Esophagus squamous epithelium (tissue), 4 donors: Measurements from ENCODE around the gene C1orf174.

Experiments used
- POLR2A ChIP-seq, 4 donors: fragments of 450-650 bp; IDR thresholded peaks; one replicate each; pipeline ENCODE4 v1.6.1; 2017; ENCODE audit warnings: antibody characterized with exemption in 4 of 4, mild to moderate bottlenecking in 4 of 4, moderate library complexity in 3 of 4
- TF ChIP-seq, protein P1 (sequence below), 6 experiments: fragments of 450-650 bp in 4 of 6; fragments of 200-600 bp in 2 of 6; sonication (generic) in 2 of 6; IDR thresholded peaks; one replicate each; pipeline ENCODE4 v1.5.1; 2016 to 2019; ENCODE audit warnings: antibody characterized with exemption in 6 of 6, mild to moderate bottlenecking in 4 of 6, moderate library complexity in 4 of 6

DNA sequence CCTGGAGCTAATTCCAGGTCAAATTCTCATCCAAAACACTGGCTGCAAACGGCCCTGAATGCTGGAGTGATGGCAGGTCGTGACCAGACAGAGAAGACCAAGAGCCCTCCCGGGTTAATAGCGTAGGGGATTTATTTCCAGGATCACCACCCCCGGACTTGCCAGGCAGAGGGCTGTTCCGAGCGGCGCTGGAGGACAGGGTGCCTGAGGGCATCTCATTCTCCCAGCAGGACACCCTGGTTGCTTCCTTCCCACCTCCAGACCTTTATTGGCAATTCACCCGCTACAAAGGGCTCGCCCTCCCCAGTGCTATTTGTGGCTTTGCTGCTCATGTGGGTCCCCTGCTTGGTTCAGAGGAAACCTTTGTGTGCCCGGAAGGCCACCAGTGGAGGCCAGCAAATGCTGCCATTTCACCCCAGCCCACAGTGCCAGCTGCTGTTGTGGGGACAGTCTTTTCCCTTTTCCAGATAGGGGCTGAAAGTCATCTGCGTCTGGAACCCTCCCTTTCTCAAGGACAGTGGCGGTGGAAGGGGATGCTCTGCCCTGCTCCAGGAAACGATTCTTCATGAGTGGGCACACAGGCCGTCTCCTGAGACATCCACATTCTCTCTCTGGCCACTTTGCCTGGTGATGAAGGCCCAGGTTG, 19.0 kb upstream of the C1orf174 start:
- TF ChIP-seq, protein P1, sequence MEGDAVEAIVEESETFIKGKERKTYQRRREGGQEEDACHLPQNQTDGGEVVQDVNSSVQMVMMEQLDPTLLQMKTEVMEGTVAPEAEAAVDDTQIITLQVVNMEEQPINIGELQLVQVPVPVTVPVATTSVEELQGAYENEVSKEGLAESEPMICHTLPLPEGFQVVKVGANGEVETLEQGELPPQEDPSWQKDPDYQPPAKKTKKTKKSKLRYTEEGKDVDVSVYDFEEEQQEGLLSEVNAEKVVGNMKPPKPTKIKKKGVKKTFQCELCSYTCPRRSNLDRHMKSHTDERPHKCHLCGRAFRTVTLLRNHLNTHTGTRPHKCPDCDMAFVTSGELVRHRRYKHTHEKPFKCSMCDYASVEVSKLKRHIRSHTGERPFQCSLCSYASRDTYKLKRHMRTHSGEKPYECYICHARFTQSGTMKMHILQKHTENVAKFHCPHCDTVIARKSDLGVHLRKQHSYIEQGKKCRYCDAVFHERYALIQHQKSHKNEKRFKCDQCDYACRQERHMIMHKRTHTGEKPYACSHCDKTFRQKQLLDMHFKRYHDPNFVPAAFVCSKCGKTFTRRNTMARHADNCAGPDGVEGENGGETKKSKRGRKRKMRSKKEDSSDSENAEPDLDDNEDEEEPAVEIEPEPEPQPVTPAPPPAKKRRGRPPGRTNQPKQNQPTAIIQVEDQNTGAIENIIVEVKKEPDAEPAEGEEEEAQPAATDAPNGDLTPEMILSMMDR (IDR thresholded peaks at IDR 0.05) = no peak
- TF ChIP-seq POLR2A (IDR thresholded peaks at IDR 0.05) = no peak
